ENCODE results near the gene ATP11A.
"Not testable (repeated sequence)": the region's sequence is repeated elsewhere in the genome, so short reads cannot be mapped to it uniquely, and the experiment has no call there.

The ATP11A gene

GRCh38 chr13:112855859-112856258, 166.0 kb downstream of the ATP11A start:
- ChIA-PET POLR2A (no interaction called here), CTCF (interaction anchor here (0.6 to 1.9 kb wide), 2 partner anchors 19 to 60 kb away, joined by 3 to 7 read pairs; no protein-coding TSS in a partner anchor)
- no peak overlapping the region for H3K4me3 ChIP-seq (ENCODE audit: low read depth, low read length)
- no peak for TF ChIP-seq CTCF (IDR thresholded peaks at IDR 0.05; ENCODE audit: insufficient read depth, low read length, missing control alignments)
- DNase-seq (ENCODE audit: low read depth, low spot score), result no peak

DNA sequence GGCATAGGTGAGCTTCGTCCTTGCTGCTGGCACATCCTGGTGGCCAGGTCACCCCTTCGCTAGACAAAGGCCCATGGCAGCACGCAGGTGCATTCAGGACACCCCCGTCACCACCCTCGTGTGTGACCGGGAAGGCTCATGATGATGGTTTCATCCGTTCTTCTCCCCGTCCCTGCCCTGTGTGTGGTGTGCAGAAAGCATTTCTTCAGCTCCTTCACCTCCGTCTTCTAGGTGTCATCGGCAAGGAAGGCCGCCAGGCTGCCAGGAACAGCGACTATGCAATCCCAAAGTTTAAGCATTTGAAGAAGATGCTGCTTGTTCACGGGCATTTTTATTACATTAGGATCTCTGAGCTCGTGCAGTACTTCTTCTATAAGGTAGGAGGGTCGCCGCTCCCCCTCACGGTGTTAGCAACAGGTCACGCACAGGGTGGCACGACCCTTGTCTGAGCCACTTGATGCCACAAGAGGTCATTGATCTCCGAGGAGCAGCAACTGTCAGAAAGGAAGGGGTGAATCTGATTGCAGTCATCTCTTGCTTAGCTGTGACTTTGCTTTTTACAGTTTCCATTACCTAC, 168.2 kb downstream of the ATP11A start:
- CTCF ChIA-PET, result interaction anchor here (1.4 to 4.8 kb wide), 2 partner anchors 16 to 252 kb away, joined by 5 to 28 read pairs; no protein-coding TSS in a partner anchor
- no peak for TF ChIP-seq CTCF (IDR thresholded peaks at IDR 0.05; ENCODE audit: insufficient read depth, low read length, missing control alignments)
- no peak overlapping the region for H3K4me3 ChIP-seq (ENCODE audit: low read depth, low read length)
- no peak for DNase-seq (ENCODE audit: low read depth, low spot score)
- POLR2A ChIA-PET, result no interaction called here

DNA sequence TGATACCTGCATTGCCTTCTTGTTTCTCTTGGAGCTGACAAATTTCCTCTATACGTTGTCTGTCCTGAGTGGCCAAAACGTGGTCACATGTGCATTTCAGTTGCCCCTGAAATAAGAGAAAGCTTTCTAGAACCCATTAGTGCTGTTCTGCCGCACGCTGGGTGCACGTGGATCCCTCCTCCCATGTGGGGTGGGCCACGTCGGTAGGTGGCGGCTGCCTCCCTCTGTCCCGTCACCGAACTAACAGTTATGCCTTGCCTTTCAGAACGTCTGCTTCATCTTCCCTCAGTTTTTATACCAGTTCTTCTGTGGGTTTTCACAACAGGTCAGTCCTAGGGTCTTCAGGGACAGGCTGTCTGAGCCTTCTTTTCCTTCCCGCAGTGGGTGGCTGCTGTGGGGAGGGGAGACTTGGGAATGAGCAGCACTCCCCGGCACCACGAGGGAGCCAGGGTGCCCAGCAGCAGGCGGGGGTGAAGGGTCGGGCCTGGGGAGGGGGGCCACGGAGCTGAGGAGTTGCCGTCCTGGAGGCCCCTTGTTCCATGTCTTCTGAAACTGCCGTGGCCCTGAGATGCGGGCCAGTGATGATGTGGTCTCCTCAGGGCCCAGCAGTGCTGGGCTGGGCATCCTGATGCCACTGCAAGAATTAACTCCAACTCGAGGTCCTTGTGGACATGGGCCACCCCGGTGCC, 169.4 kb downstream of the ATP11A start:
- no peak overlapping the region for H3K4me3 ChIP-seq (ENCODE audit: low read depth, low read length)
- CTCF ChIA-PET, result interaction anchor here (4.8 kb wide), 1 partner anchor 15 kb away, joined by 28 read pairs; no protein-coding TSS in a partner anchor
- POLR2A ChIA-PET, result no interaction called here
- TF ChIP-seq CTCF (IDR thresholded peaks at IDR 0.05; ENCODE audit: insufficient read depth, low read length, missing control alignments), result no peak
- DNase-seq (ENCODE audit: low read depth, low spot score), result no peak

DNA sequence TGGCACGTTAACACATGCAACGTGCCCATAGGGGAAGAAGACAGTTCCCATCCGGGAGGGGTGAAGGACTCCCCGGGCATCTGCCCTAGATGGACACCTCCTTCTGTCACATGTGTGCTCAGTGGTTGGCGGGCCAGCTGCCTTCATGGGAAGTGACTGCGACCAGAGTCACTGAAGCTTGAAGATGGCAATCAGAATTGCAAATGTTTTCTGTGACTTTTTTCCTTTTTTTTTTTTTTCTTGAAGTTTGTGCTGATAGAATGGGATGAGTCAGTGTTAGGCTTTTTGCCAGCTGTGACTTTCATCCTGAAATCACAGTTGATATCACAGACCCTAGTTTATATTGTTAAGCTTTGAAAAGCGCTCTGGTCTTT, 170.0 kb downstream of the ATP11A start:
- CTCF ChIA-PET, result interaction anchor here (1.2 to 4.8 kb wide), 2 partner anchors 14 to 220 kb away, joined by 5 to 28 read pairs; no protein-coding TSS in a partner anchor
- DNase-seq (ENCODE audit: low read depth, low spot score), result no peak
- POLR2A ChIA-PET, result no interaction called here
- H3K4me3 ChIP-seq (ENCODE audit: low read depth, low read length), result no peak overlapping the region
- TF ChIP-seq CTCF (IDR thresholded peaks at IDR 0.05; ENCODE audit: insufficient read depth, low read length, missing control alignments), result no peak

DNA sequence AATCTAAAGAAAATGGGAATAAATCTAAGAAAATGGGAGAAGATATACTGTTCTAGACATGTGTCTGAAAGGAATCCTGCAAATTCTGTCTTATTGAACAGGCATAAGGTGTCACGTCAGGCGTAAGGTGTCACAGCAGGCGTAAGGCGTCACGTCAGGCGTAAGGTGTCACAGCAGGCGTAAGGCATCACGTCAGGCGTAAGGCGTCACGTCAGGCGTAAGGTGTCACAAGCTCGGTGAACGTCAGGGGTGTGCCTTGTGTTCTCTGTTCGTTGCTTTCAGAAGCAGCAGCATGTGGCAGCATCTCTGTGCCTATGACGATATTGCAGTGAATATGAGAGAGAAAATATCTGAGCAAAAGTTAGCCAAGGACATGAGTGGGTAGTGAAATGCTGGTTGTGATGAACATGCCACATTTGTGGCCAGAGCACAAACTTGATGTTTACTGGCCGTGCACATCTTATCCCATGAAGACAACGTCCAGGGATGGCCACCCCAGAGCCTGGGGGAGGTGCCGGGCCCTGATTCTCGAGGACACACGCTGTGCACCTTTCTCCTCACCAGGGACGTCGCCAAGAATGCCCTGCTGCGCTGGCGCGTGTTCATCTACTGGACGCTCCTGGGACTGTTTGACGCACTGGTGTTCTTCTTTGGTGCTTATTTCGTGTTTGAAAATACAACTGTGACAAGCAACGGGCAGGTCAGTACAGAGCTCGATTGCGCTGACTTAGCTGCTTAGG, 172.2 kb downstream of the ATP11A start:
- ChIA-PET POLR2A (no interaction called here), CTCF (no interaction called here)
- no peak for DNase-seq (ENCODE audit: low read depth, low spot score)
- H3K4me3 ChIP-seq (ENCODE audit: low read depth, low read length), result no peak overlapping the region
- TF ChIP-seq CTCF (IDR thresholded peaks at IDR 0.05; ENCODE audit: insufficient read depth, low read length, missing control alignments), result no peak

GRCh38 chr13:112863356-112863755, 173.5 kb downstream of the ATP11A start:
- H3K4me3 ChIP-seq (ENCODE audit: low read depth, low read length); POLR2A ChIA-PET; CTCF ChIA-PET; DNase-seq (ENCODE audit: low read depth, low spot score): not testable (repeated sequence)

DNA sequence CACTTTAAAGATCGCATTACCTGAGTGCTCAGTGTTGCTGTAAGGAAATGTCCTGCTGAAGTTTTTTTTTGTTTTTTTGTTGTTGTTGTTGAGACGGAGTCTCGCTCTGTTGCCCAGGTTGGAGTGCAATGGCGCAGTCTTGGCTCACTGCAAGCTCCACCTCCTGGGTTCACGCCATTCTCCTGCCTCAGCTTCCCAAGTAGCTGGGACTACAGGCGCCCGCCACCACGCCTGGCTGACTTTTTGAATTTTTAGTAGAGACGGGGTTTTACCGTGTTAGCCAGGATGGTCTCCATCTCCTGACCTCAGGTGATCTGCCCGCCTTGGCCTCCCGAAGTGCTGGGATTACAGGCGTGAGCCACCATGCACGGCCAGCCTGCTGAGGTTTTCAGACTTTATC, 175.6 kb downstream of the ATP11A start:
- CTCF ChIA-PET; H3K4me3 ChIP-seq (ENCODE audit: low read depth, low read length); POLR2A ChIA-PET; DNase-seq (ENCODE audit: low read depth, low spot score): not testable (repeated sequence)

Measured in AG04449 (cell line).